Ascending aorta (tissue), 2 donors: Measurements from ENCODE around the gene RNASE8. TPM values are rescaled to one million over a fixed set of nuclear protein-coding genes. Genes with fewer than 3 reads are reported as not detected.

ENCODE experiments used
- DNase-seq, 2 donors: peaks; one replicate each; pipeline ENCODE4 v3.0.0-alpha.2; 2019; ENCODE audit warnings: low spot score in 2 of 2
- H3K27ac ChIP-seq, 2 donors: fragments of 200-600 bp; sonication (generic); one replicate each; pipeline ENCODE4 v1.5.1; 2016 to 2017; ENCODE audit warnings: mild to moderate bottlenecking in 1 of 2
- H3K27me3 ChIP-seq: fragments of 200-600 bp; sonication (generic); one replicate; pipeline ENCODE4 v1.5.1; 2017
- H3K36me3 ChIP-seq, 2 donors: fragments of 200-600 bp; sonication (generic); one replicate each; pipeline ENCODE4 v1.5.1; 2016
- H3K4me1 ChIP-seq, 2 donors: fragments of 200-600 bp; sonication (generic); one replicate each; pipeline ENCODE4 v1.5.1; 2016 to 2017; ENCODE audit warnings: mild to moderate bottlenecking in 1 of 2
- H3K4me3 ChIP-seq, 2 donors: fragments of 200-600 bp; sonication (generic); one replicate each; pipeline ENCODE4 v1.5.1; 2016 to 2017; ENCODE audit warnings: mild to moderate bottlenecking in 1 of 2
- H3K9me3 ChIP-seq, 2 donors: fragments of 200-600 bp; sonication (generic); one replicate each; pipeline ENCODE4 v1.5.1; 2016
- intact Hi-C: fragments of 100-400 bp; cut with DNase I; formaldehyde crosslinking; loops from one replicate; pipeline ENCODE4 v1.15.1; 2023
- total RNA-seq: library from RNA; depleted of rRNA; stranded (reverse); fragments of >200 nt; gene quantifications from one replicate; pipeline ENCODE4 v1.1.0, GENCODE V29; 2016
- TF ChIP-seq, protein P1 (sequence below), 3 experiments: fragments of 200-600 bp in 2 of 3; fragments of 450-650 bp in 1 of 3; sonication (generic) in 2 of 3; IDR thresholded peaks; one replicate each; pipeline ENCODE4 v1.5.1; 2016 to 2019; ENCODE audit warnings: antibody characterized with exemption in 3 of 3, mild to moderate bottlenecking in 1 of 3, moderate library complexity in 1 of 3

RNASE8 gene
- total RNA-seq, 1 donor from 2014 or later, result not detected

DNA sequence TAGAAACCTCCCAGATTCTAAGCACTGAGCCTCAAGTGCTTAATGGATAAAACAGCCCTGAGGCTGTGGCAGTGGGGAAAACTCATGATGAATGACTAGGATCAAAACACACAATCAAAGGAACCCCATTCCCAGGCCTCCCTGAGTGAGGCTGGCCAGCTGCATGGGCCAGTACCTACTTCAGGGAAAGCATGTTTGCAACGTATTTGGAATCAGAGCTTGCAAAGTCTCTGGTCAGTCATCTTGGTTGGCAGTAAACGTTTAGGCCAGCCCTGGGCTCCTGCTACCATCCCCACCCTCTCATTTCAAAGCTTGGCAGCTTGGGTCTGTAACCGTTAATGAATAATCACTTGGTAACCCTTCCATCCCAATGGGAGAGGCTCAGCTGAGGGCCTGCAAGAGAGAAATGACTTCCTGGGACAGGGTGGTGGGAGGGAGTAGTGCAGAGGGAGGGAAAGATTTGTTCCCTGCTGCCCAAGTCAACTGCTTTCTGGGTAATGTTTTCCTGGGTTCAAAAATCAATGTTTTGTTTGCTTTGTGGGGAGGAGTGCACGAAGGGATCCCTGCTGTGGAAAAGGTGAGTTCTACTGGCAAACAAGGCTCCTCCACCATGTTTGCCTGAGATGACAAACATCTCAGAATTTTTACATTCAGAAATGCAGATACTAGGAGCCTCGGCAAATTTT is 2.0 kb upstream of the RNASE8 start:
- no peak for DNase-seq
- H3K36me3 ChIP-seq, result no peaks in the 10 kb centered on the region
- TF ChIP-seq, protein P1, sequence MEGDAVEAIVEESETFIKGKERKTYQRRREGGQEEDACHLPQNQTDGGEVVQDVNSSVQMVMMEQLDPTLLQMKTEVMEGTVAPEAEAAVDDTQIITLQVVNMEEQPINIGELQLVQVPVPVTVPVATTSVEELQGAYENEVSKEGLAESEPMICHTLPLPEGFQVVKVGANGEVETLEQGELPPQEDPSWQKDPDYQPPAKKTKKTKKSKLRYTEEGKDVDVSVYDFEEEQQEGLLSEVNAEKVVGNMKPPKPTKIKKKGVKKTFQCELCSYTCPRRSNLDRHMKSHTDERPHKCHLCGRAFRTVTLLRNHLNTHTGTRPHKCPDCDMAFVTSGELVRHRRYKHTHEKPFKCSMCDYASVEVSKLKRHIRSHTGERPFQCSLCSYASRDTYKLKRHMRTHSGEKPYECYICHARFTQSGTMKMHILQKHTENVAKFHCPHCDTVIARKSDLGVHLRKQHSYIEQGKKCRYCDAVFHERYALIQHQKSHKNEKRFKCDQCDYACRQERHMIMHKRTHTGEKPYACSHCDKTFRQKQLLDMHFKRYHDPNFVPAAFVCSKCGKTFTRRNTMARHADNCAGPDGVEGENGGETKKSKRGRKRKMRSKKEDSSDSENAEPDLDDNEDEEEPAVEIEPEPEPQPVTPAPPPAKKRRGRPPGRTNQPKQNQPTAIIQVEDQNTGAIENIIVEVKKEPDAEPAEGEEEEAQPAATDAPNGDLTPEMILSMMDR (IDR thresholded peaks at IDR 0.05), result no peak
- intact Hi-C loops, result no loop called here
- H3K27me3 ChIP-seq, result no peaks in the 10 kb centered on the region
- H3K4me3 ChIP-seq, result no peak overlapping the region
- H3K4me1 ChIP-seq, result no peaks in the 10 kb centered on the region
- H3K27ac ChIP-seq, result no peak overlapping the region
- no peaks in the 10 kb centered on the region for H3K9me3 ChIP-seq

DNA sequence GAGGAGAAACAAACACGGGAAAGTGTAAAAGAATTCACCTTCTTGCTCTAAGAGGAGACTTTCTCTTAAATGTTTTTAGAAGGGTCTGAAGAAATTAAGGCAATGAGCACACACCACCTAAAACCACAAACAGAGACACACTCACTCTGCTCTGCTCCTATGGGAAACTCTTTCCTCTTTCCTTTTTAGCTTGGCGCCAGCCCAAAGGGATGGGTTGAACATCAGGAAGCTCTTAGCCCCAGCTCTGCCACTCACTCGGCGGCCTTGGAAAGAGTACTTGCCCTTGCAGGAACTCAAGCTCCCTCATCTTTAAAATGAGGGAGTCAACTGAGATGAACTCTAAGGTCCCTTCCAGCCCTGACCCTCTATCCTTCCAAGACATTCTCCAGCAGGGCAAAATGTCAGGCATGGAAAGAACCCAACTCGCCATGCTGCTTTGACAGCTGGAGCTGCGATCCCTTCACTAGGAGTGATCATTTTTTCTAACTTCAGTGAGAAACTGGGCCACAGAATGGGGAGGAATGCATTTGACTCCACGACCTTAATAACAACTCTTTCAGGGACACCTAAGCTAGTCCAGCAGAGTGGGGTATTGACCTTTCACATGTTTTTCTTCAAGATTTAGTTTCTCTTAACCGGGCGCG is 980 bp upstream of the RNASE8 start:
- H3K4me3 ChIP-seq, result no peak overlapping the region
- H3K27ac ChIP-seq, result no peak overlapping the region
- no peaks in the 10 kb centered on the region for H3K27me3 ChIP-seq
- H3K36me3 ChIP-seq, result no peaks in the 10 kb centered on the region
- no peaks in the 10 kb centered on the region for H3K9me3 ChIP-seq
- TF ChIP-seq, protein P1 (IDR thresholded peaks at IDR 0.05), result no peak
- H3K4me1 ChIP-seq, result no peaks in the 10 kb centered on the region
- intact Hi-C loops, result no loop called here
- no peak for DNase-seq

DNA sequence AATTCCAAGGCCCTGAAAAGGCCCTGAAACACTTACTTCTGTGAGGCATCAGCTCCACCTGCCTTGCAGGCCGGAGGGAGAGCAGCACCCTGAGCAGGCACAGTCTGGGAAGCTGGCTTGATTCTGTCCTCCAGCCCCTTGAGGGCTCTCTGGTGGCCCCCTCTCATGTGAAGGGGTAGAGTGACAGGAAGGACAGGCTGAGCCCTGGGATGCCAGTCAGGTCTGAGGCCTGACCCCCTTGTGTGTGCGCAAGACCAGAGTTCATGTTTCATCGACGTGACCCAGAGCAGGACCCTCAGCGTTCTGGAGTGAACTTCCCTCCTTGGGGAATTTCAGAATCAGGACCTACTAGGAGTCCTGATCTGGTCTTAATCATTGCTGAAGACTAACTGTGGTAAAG is 1.3 kb downstream of the RNASE8 start:
- no peaks in the 10 kb centered on the region for H3K4me1 ChIP-seq
- TF ChIP-seq, protein P1 (IDR thresholded peaks at IDR 0.05), result no peak
- no peaks in the 10 kb centered on the region for H3K36me3 ChIP-seq
- no peaks in the 10 kb centered on the region for H3K9me3 ChIP-seq
- H3K27me3 ChIP-seq, result no peaks in the 10 kb centered on the region
- no peak for DNase-seq
- H3K27ac ChIP-seq, result no peak overlapping the region
- no peak overlapping the region for H3K4me3 ChIP-seq
- intact Hi-C loops, result no loop called here

DNA sequence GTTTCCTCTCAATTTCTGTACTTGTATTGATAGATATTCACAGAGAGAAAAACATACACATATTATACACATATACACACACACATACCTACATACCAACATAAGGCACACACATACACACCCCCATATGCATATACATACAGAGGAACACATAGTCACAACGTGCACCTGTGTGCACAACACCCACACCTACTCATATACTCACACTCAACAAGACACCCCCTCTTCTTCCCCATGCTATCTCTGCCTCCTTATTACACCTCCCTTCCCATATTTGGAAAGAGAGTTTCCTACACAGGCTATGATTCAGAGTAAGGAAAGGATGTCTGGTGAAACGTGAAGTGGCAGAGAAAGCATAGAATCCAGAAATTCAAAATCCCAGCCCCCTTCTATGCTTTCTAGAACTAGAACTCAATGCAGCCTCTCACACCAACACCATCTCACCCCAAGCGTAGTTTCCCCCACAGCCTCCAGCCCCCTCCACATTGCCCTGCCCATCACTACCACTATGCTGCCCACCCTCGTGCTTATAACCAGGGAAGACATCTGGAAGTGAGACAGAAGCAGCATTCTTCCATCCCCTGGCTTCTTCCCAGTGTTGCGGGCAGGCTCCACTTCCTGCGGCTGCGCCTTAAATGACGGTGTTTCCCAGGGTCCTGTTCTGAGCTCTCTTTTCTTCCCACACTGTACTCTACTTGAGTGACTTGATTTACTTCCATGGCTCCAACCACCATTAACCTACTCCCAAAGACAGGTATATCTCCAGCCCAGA is 2.4 kb downstream of the RNASE8 start:
- no peak for DNase-seq
- intact Hi-C loops, result no loop called here
- Histone ChIP-seq H3K9me3 (no peaks in the 10 kb centered on the region), H3K4me3 (no peak overlapping the region), H3K27ac (no peak overlapping the region), H3K4me1 (no peaks in the 10 kb centered on the region), H3K36me3 (no peaks in the 10 kb centered on the region), H3K27me3 (no peaks in the 10 kb centered on the region)
- TF ChIP-seq, protein P1 (IDR thresholded peaks at IDR 0.05), result no peak

DNA sequence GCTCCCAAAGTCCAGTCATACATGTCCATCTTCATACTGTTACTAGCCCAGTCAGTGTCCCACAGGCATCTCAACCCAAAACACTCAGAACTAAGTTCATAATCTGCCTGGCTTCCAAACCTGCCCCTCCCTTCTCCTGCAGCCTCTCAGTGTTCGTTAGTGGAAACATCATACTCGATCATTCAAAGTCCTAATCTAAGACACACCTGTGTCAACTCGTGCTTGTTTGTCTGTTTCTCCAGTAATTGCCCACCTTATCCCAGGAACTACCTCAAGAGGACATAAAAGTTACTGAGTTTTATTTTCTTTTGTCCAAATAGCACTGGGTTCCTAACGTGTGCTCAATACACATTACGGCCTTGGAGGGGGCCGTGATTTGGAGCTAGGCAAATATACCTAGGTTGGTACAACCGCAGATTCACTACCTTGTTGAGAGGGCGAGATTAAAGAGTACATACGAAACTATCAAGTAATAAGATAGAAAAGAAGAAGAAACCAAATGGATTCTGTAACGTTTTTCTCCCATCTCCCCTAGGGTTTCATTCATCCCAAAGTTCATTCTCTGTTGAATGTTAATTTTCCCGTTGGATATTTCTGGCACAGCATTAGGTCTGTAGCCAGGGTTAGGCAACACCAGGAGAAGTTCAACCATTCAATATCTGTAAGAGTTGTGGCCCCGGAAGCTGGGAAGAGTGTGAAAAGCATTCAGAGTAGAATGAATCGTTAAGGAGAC is 3.2 kb downstream of the RNASE8 start:
- no peaks in the 10 kb centered on the region for H3K36me3 ChIP-seq
- intact Hi-C loops, result no loop called here
- TF ChIP-seq, protein P1 (IDR thresholded peaks at IDR 0.05), result no peak
- H3K27ac ChIP-seq, result no peak overlapping the region
- H3K9me3 ChIP-seq, result no peaks in the 10 kb centered on the region
- no peaks in the 10 kb centered on the region for H3K4me1 ChIP-seq
- no peak overlapping the region for H3K4me3 ChIP-seq
- DNase-seq, result no peak
- no peaks in the 10 kb centered on the region for H3K27me3 ChIP-seq
